ENCODE data around the gene ABLIM2. TPM values are rescaled to one million over a fixed set of nuclear protein-coding genes. Genes with fewer than 3 reads are reported as not detected.

ABLIM2 gene
- total and polyA plus RNA-seq, 2 of the 13 experiments (the other 11 are each of a cell fraction or from before 2014, with no cell fraction given), result 0.20 to 0.37 TPM

- TF ChIP-seq BCL3 (CRISPR knock-in tag; IDR thresholded peaks at IDR 0.05), result peak; percentile 64
- TF ChIP-seq, protein P1, sequence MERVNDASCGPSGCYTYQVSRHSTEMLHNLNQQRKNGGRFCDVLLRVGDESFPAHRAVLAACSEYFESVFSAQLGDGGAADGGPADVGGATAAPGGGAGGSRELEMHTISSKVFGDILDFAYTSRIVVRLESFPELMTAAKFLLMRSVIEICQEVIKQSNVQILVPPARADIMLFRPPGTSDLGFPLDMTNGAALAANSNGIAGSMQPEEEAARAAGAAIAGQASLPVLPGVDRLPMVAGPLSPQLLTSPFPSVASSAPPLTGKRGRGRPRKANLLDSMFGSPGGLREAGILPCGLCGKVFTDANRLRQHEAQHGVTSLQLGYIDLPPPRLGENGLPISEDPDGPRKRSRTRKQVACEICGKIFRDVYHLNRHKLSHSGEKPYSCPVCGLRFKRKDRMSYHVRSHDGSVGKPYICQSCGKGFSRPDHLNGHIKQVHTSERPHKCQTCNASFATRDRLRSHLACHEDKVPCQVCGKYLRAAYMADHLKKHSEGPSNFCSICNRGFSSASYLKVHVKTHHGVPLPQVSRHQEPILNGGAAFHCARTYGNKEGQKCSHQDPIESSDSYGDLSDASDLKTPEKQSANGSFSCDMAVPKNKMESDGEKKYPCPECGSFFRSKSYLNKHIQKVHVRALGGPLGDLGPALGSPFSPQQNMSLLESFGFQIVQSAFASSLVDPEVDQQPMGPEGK (CRISPR knock-in tag; IDR thresholded peaks at IDR 0.05), result peak; percentile 56; the same call in 1 of the 2 replicates
- no peak for TF ChIP-seq ZBTB33 (CRISPR knock-in tag; IDR thresholded peaks at IDR 0.05)
- TF ChIP-seq SMC3 (IDR thresholded peaks at IDR 0.05; ENCODE audit: low read length), result no peak
- no peak for TF ChIP-seq ZNF121 (CRISPR knock-in tag; IDR thresholded peaks at IDR 0.05)
- peak; percentile 85 for TF ChIP-seq KDM2A (CRISPR knock-in tag; IDR thresholded peaks at IDR 0.05; ENCODE audit: borderline replicate concordance, low read depth)
- no peak for TF ChIP-seq SNRNP70 (IDR thresholded peaks at IDR 0.05; ENCODE audit: low read depth, low read length)
- TF ChIP-seq ZNF496 (CRISPR knock-in tag; IDR thresholded peaks at IDR 0.05; ENCODE audit: insufficient replicate concordance), result no peak
- no peak for TF ChIP-seq SP1 (IDR thresholded peaks at IDR 0.05)
- TF ChIP-seq SP1 (CRISPR knock-in tag; IDR thresholded peaks at IDR 0.05), result peak; percentile 85
- no peak; the same call in 1 of the 2 replicates for TF ChIP-seq MXD1 (CRISPR knock-in tag; IDR thresholded peaks at IDR 0.05)
- no peak for TF ChIP-seq NFIB (CRISPR knock-in tag; IDR thresholded peaks at IDR 0.05; ENCODE audit: borderline replicate concordance)
- peak; percentile 94 for TF ChIP-seq HCFC1 (IDR thresholded peaks at IDR 0.05; ENCODE audit: low read depth, low read length)
- TF ChIP-seq TP53 (CRISPR knock-in tag; conservative IDR thresholded peaks at IDR 0.05), result no peak
- TF ChIP-seq POLR2AphosphoS5 (IDR thresholded peaks at IDR 0.05; ENCODE audit: low read depth, low read length), result peak; percentile 77
- TF ChIP-seq, protein P2, sequence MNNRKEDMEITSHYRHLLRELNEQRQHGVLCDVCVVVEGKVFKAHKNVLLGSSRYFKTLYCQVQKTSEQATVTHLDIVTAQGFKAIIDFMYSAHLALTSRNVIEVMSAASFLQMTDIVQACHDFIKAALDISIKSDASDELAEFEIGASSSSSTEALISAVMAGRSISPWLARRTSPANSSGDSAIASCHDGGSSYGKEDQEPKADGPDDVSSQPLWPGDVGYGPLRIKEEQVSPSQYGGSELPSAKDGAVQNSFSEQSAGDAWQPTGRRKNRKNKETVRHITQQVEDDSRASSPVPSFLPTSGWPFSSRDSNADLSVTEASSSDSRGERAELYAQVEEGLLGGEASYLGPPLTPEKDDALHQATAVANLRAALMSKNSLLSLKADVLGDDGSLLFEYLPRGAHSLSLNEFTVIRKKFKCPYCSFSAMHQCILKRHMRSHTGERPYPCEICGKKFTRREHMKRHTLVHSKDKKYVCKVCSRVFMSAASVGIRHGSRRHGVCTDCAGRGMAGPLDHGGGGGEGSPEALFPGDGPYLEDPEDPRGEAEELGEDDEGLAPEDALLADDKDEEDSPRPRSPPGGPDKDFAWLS (CRISPR knock-in tag; IDR thresholded peaks at IDR 0.05; ENCODE audit: borderline replicate concordance), result no peak
- TF ChIP-seq MED8 (CRISPR knock-in tag; IDR thresholded peaks at IDR 0.05; ENCODE audit: insufficient replicate concordance), result no peak
- TF ChIP-seq MEIS2 (CRISPR knock-in tag; IDR thresholded peaks at IDR 0.05), result peak; percentile 30; the same call in 1 of the 2 replicates
- peak; percentile 86 for TF ChIP-seq GABPB1 (CRISPR knock-in tag; IDR thresholded peaks at IDR 0.05)
- no peak for TF ChIP-seq ASH2L (IDR thresholded peaks at IDR 0.05; ENCODE audit: insufficient read length, low read depth, low read length)
- no peak for TF ChIP-seq ZBTB1 (CRISPR knock-in tag; IDR thresholded peaks at IDR 0.05; ENCODE audit: borderline replicate concordance)
- no peak for TF ChIP-seq ZNF260 (CRISPR knock-in tag; IDR thresholded peaks at IDR 0.05; ENCODE audit: borderline replicate concordance, low read depth)
These were observed at the start of gene ABLIM2 (continued) for GRCh38 chr4:8158710-8159536.

Data from HepG2 (cell line).